Activated T-cell treated with anti-CD3 and anti-CD28 coated beads, Interleukin-2, amount 50 U/mL, for 1 hour (primary cell): ENCODE data around the gene HES7.
A peak's percentile ranks its signal among the peaks of the same experiment; 100 is the strongest.
"Not testable (repeated sequence)": the region's sequence is repeated elsewhere in the genome, so short reads cannot be mapped to it uniquely, and the experiment has no call there.

ENCODE experiments used
- DNase-seq: peaks from one replicate; pipeline ENCODE4 v3.0.0-alpha.2; 2020

HES7 gene

GRCh38 chr17:8096541-8096940 lies 27.4 kb downstream of the HES7 start:
- DNase-seq: no peak

GRCh38 chr17:8095361-8095760 lies 28.5 kb downstream of the HES7 start:
- no peak for DNase-seq

GRCh38 chr17:8091033-8091687 lies 32.7 kb downstream of the HES7 start:
- DNase-seq: no peak

- no peak for DNase-seq
Observed at GRCh38 chr17:8089728-8090127, 34.2 kb downstream of the HES7 start.

GRCh38 chr17:8087952-8088230 lies 36.0 kb downstream of the HES7 start:
- DNase-seq: no peak

- DNase-seq: no peak
Observed at GRCh38 chr17:8087075-8087951, 36.6 kb downstream of the HES7 start, which contains the start of gene ALOX12B. Gene ALOX12B (minus strand): TSS chr17:8087716. CDS start chr17:8087442, 274 bp downstream.

GRCh38 chr17:8084250-8084649 lies 39.7 kb downstream of the HES7 start:
- no peak for DNase-seq

- no peak for DNase-seq
Observed at GRCh38 chr17:8082292-8082691, 41.6 kb downstream of the HES7 start.

GRCh38 chr17:8081876-8082275 lies 42.0 kb downstream of the HES7 start:
- no peak for DNase-seq

GRCh38 chr17:8080799-8081219 lies 43.1 kb downstream of the HES7 start:
- DNase-seq: no peak

- DNase-seq: no peak
Observed at GRCh38 chr17:8080208-8080798, 43.6 kb downstream of the HES7 start.

- peak; percentile 85 for DNase-seq
Observed at GRCh38 chr17:8079291-8080207, 44.4 kb downstream of the HES7 start.

GRCh38 chr17:8077939-8078338 lies 46.0 kb downstream of the HES7 start:
- DNase-seq: not testable (repeated sequence)

- no peak for DNase-seq
Observed at GRCh38 chr17:8076502-8077266, 47.2 kb downstream of the HES7 start.

GRCh38 chr17:8075574-8076342 lies 48.1 kb downstream of the HES7 start:
- DNase-seq: no peak

GRCh38 chr17:8075081-8075480 lies 48.8 kb downstream of the HES7 start:
- no peak for DNase-seq

- no peak for DNase-seq
Observed at GRCh38 chr17:8074554-8074953, 49.4 kb downstream of the HES7 start.

- DNase-seq: peak; percentile 88
Observed at GRCh38 chr17:8073627-8074484, 50.0 kb downstream of the HES7 start.

GRCh38 chr17:8072729-8073461 lies 51.0 kb downstream of the HES7 start:
- peak; percentile 53 for DNase-seq

- DNase-seq: no peak
Observed at GRCh38 chr17:8072341-8072728, 51.6 kb downstream of the HES7 start.
